GM12878 (cell line): ENCODE measurements around the gene CCK. TPM values are rescaled to one million over a fixed set of nuclear protein-coding genes. Genes with fewer than 3 reads are reported as not detected.
"Not testable (repeated sequence)": the region's sequence is repeated elsewhere in the genome, so short reads cannot be mapped to it uniquely, and the experiment has no call there.

ENCODE experiments used
- ATAC-seq: fragments of 200-7000 bp; cut with Tn5 transposase; 3 replicates; pipeline ENCODE4 v1.9.1; 2020; ENCODE audit warnings: mild to moderate bottlenecking, moderate library complexity
- BruUV-seq: library from RNA; stranded (reverse); fragments of 400-500 nt; replicated peaks from 2 replicates; lab custom pipeline; 2021; lab: Mats Ljungman, UMichigan
- CTCF ChIA-PET: fragments of 300-600 bp; sonication (Branson Sonifier 250); formaldehyde crosslinking; extraction: SDS; loops from one replicate; lab custom pipeline; 2021; ENCODE audit warnings: inconsistent platforms; lab: Yijun Ruan, JAX
- POLR2A ChIA-PET: fragments of 350-600 bp; formaldehyde crosslinking; extraction: SDS; loops from one replicate; lab custom pipeline; 2021; ENCODE audit warnings: inconsistent platforms; lab: Charles Lee
- RAD21 ChIA-PET: fragments of 300-600 bp; sonication (Branson Sonifier 250); formaldehyde crosslinking; loops from one replicate; lab custom pipeline; 2023; ENCODE audit warnings: antibody characterized with exemption; ENCODE audit not compliant: unreplicated experiment; lab: Charles Lee
- SMC1A ChIA-PET: fragments of 300-600 bp; sonication (Branson Sonifier 250); formaldehyde crosslinking; loops from one replicate; lab custom pipeline; 2023; ENCODE audit not compliant: unreplicated experiment, uncharacterized antibody; lab: Charles Lee
- DNase-seq: peaks from one replicate; pipeline ENCODE4 v3.0.0-alpha.2; 2011; ENCODE audit warnings: low read depth, low spot score
- FAIRE-seq: peaks from 3 replicates; lab custom pipeline; 2011; peaks lifted over from hg19 to GRCh38; lab: Jason Lieb, UNC
- H2AFZ ChIP-seq: 2 replicates; pipeline ENCODE4 v1.6.0; 2011; ENCODE audit warnings: low read depth, low read length, control low read depth; ENCODE audit not compliant: control insufficient read depth
- H3K27ac ChIP-seq: 2 replicates; pipeline ENCODE4 v1.5.1; 2011; ENCODE audit warnings: control low read depth; ENCODE audit not compliant: control insufficient read depth, insufficient read depth
- H3K27me3 ChIP-seq, 2 experiments: replicated peaks in 1 of 2; 2 replicates each; pipeline versions ENCODE4 v1.6.0 to v1.6.1; 2011; ENCODE audit warnings: low read length in 1 of 2; ENCODE audit not compliant: control insufficient read depth in 2 of 2, insufficient read depth in 2 of 2
- H3K36me3 ChIP-seq, 2 experiments: 2 replicates each; pipeline ENCODE4 v1.5.1; 2011; ENCODE audit warnings: low read length in 1 of 2; ENCODE audit not compliant: control insufficient read depth in 2 of 2, insufficient read depth in 2 of 2
- H3K4me1 ChIP-seq: 2 replicates; pipeline ENCODE4 v1.6.1; 2011; ENCODE audit warnings: mild to moderate bottlenecking, low read length, moderate library complexity, mixed read lengths; ENCODE audit not compliant: control insufficient read depth, insufficient read depth
- H3K4me2 ChIP-seq: 2 replicates; pipeline ENCODE4 v1.6.0; 2011; ENCODE audit warnings: control low read depth; ENCODE audit not compliant: control insufficient read depth, insufficient read depth
- H3K4me3 ChIP-seq: fragments of 200-600 bp; sonication (generic); 2 replicates; pipeline ENCODE4 v1.5.1; 2016
- H3K79me2 ChIP-seq: 2 replicates; pipeline ENCODE4 v1.6.0; 2011; ENCODE audit warnings: low read length; ENCODE audit not compliant: control insufficient read depth, insufficient read depth
- H3K9ac ChIP-seq: 2 replicates; pipeline ENCODE4 v1.8.0; 2011; ENCODE audit warnings: low read length, control low read depth, mixed read lengths; ENCODE audit not compliant: control insufficient read depth, insufficient read depth
- H3K9me3 ChIP-seq: replicated peaks from 3 replicates; pipeline ENCODE4 v1.5.1; 2011; ENCODE audit warnings: mild to moderate bottlenecking, low read length; ENCODE audit not compliant: control insufficient read depth, insufficient read depth
- H4K20me1 ChIP-seq: 2 replicates; pipeline ENCODE4 v1.6.0; 2011; ENCODE audit not compliant: control insufficient read depth, insufficient read depth
- EGR1 ChIP-seq, 2 experiments: IDR thresholded peaks; 1 replicate in 1 of 2; 2 replicates in 1 of 2; pipeline ENCODE4 v1.6.1; 2011 to 2012; ENCODE audit warnings: low read depth in 2 of 2, low read length in 2 of 2, borderline replicate concordance in 1 of 2, mild to moderate bottlenecking in 1 of 2, moderate library complexity in 1 of 2
- NFXL1 ChIP-seq: fragments of 450-650 bp; IDR thresholded peaks from 2 replicates; pipeline ENCODE4 v1.6.1; 2017; ENCODE audit warnings: antibody characterized with exemption, mild to moderate bottlenecking, borderline replicate concordance
- ZBTB11 ChIP-seq: fragments of 450-650 bp; formaldehyde crosslinking; IDR thresholded peaks from 2 replicates; pipeline ENCODE4 v1.5.0; 2022; ENCODE audit warnings: mild to moderate bottlenecking, missing genetic modification characterization
- WGBS: methylation state at CpG from one replicate; pipeline ENCODE4 v1.1.6; 2016; ENCODE audit warnings: low lambda C conversion rate; ENCODE audit not compliant: insufficient replicate concordance, insufficient coverage; ENCODE audit errors: missing lambda C conversion rate; 5-methylcytosine and 5-hydroxymethylcytosine counted together
- in situ Hi-C: fragments of 300-500 bp; cut with MboI; formaldehyde crosslinking; loops from 9 replicates; pipeline ENCODE4 v1.14.3; 2018; ENCODE audit warnings: mixed read lengths
- intact Hi-C: fragments of 100-400 bp; cut with micrococcal nuclease; formaldehyde crosslinking; loops from one replicate; pipeline ENCODE4 v1.14.2; 2022; ENCODE audit not compliant: unreplicated experiment
- polyA plus RNA-seq, 11 experiments: library from polyadenylated mRNA; depleted of rRNA in 4 of 11; unstranded in 6 of 11; stranded (reverse) in 5 of 11; fragments of >200 nt; fragmentation: Nextera tagmentation in 4 of 11; fragmentation: Illumina TruSeq in 1 of 11; extraction: Ambion mirVana in 4 of 11; extraction: Trizol in 1 of 11; gene quantifications; 1 replicate in 1 of 11; 2 replicates in 10 of 11; pipeline versions ENCODE4 v1.2.1 to v1.2.3, GENCODE V29; 2011 to 2016; ENCODE audit warnings: inconsistent platforms in 2 of 11, missing spikeins in 2 of 11, low read depth in 1 of 11
- total RNA-seq, 4 experiments: library from RNA; depleted of rRNA in 3 of 4; stranded (reverse); fragments of >200 nt in 3 of 4; fragmentation: Illumina TruSeq in 1 of 4; extraction: Trizol in 1 of 4; gene quantifications; 2 replicates each; pipeline versions ENCODE4 v1.2.1 to v1.2.3, GENCODE V29; 2013 to 2021

Gene CCK
- total and polyA plus RNA-seq, 10 of the 15 experiments (the other 5 are each of a cell fraction or from before 2014, with no cell fraction given), result not detected

GRCh38 chr3:42288385-42288784 is 22.4 kb upstream of the CCK start:
- Histone ChIP-seq H3K36me3 (no peaks in the 10 kb centered on the region), H3K9me3 (no peaks in the 10 kb centered on the region; the same call in 2 of the 3 replicates), H3K4me1 (peaks cover 3% of the 10 kb centered on the region; the same call in 1 of the 2 replicates), H4K20me1 (no peaks in the 10 kb centered on the region), H3K27me3 (no peaks in the 10 kb centered on the region), H2AFZ (no peak overlapping the region), H3K9ac (no peak overlapping the region), H3K27ac (no peak overlapping the region), H3K79me2 (no peaks in the 10 kb centered on the region), H3K4me2 (no peak overlapping the region), H3K4me3 (no peak overlapping the region)
- POLR2A ChIA-PET, result interaction anchor here (0.9 kb wide), 1 partner anchor 11 kb away, joined by 3 read pairs; no protein-coding TSS in a partner anchor
- SMC1A ChIA-PET, result no interaction called here
- no TSS peak for BruUV-seq
- TF ChIP-seq ZBTB11 (CRISPR knock-in tag), result no peak
- no peak for TF ChIP-seq NFXL1
- TF ChIP-seq EGR1 (IDR thresholded peaks at IDR 0.05; ENCODE audit: borderline replicate concordance in 1 of 2, low read depth in 2 of 2, low read length in 2 of 2), result no peak
- no peak for DNase-seq
- RAD21 ChIA-PET, result no interaction called here
- no peak for ATAC-seq
- no peak for FAIRE-seq
- in situ Hi-C loops (no loop called here), intact Hi-C loops (no loop called here)
- WGBS, result 91% methylated on average over 2 of the region's 2 CpGs
- CTCF ChIA-PET, result no interaction called here

GRCh38 chr3:42287423-42287822 is 21.4 kb upstream of the CCK start:
- H2AFZ ChIP-seq, H4K20me1 ChIP-seq, SMC1A ChIA-PET, H3K4me2 ChIP-seq, H3K4me1 ChIP-seq, POLR2A ChIA-PET, ATAC-seq, H3K36me3 ChIP-seq, H3K79me2 ChIP-seq, DNase-seq, BruUV-seq, H3K9me3 ChIP-seq, RAD21 ChIA-PET, FAIRE-seq, CTCF ChIA-PET, H3K4me3 ChIP-seq, in situ Hi-C loops, H3K27me3 ChIP-seq, H3K27ac ChIP-seq, H3K9ac ChIP-seq, intact Hi-C loops: not testable (repeated sequence)
- WGBS, result 66% methylated on average over 8 of the region's 8 CpGs
